Progenitor cell of endocrine pancreas (in vitro differentiated cells): ENCODE data around the gene PRKCB. TPM values are rescaled to one million over a fixed set of nuclear protein-coding genes. Genes with fewer than 3 reads are reported as not detected.
A peak's percentile ranks its signal among the peaks of the same experiment; 100 is the strongest.

Experiments used
- DNase-seq: peaks from one replicate; pipeline ENCODE4 v3.0.0; 2021; ENCODE audit warnings: low spot score; ENCODE audit not compliant: unreplicated experiment
- H3K27ac Mint-ChIP-seq: 2 replicates; pipeline ENCODE4 v1.8.0; 2021; ENCODE audit warnings: mild to moderate bottlenecking, moderate library complexity, mixed read lengths
- H3K27me3 Mint-ChIP-seq: 2 replicates; pipeline ENCODE4 v1.8.0; 2021; ENCODE audit warnings: mixed read lengths
- H3K36me3 Mint-ChIP-seq: 2 replicates; pipeline ENCODE4 v1.8.0; 2022; ENCODE audit warnings: mixed read lengths; ENCODE audit not compliant: insufficient read depth
- H3K4me1 Mint-ChIP-seq: 2 replicates; pipeline ENCODE4 v1.8.0; 2021; ENCODE audit warnings: low read depth, mixed read lengths
- H3K4me3 Mint-ChIP-seq: 2 replicates; pipeline ENCODE4 v1.8.0; 2021; ENCODE audit warnings: low read depth, mild to moderate bottlenecking, moderate library complexity, mixed read lengths
- H3K9me3 Mint-ChIP-seq: 2 replicates; pipeline ENCODE4 v1.8.0; 2021; ENCODE audit warnings: low read depth, mixed read lengths
- CTCF ChIP-seq: fragments of 200-600 bp; sonication (generic); IDR thresholded peaks from one replicate; pipeline ENCODE4 v1.5.0; 2021; ENCODE audit warnings: antibody characterized with exemption, mild to moderate bottlenecking; ENCODE audit not compliant: unreplicated experiment
- total RNA-seq: library from RNA; stranded (reverse); gene quantifications from 2 replicates; pipeline ENCODE4 v1.2.1, GENCODE V29; 2021

The PRKCB gene
- total RNA-seq, 1 donor from 2014 or later, result 0.36 TPM

GRCh38 chr16:24041834-24042631, 206.2 kb downstream of the PRKCB start:
- DNase-seq, result peak; percentile 63
- Mint-ChIP-seq H3K4me1 (no peaks in the 10 kb centered on the region), H3K4me3 (no peak overlapping the region), H3K27me3 (peaks cover 27% of the 10 kb centered on the region), H3K27ac (no peak overlapping the region), H3K36me3 (no peaks in the 10 kb centered on the region), H3K9me3 (no peaks in the 10 kb centered on the region)
- peak; percentile 86 for TF ChIP-seq CTCF

GRCh38 chr16:24044467-24044866, 208.7 kb downstream of the PRKCB start:
- no peak for TF ChIP-seq CTCF
- Mint-ChIP-seq H3K36me3 (no peaks in the 10 kb centered on the region), H3K4me3 (no peak overlapping the region), H3K27me3 (peaks cover 29% of the 10 kb centered on the region), H3K9me3 (no peaks in the 10 kb centered on the region), H3K27ac (no peak overlapping the region), H3K4me1 (no peaks in the 10 kb centered on the region)
- no peak for DNase-seq

DNA sequence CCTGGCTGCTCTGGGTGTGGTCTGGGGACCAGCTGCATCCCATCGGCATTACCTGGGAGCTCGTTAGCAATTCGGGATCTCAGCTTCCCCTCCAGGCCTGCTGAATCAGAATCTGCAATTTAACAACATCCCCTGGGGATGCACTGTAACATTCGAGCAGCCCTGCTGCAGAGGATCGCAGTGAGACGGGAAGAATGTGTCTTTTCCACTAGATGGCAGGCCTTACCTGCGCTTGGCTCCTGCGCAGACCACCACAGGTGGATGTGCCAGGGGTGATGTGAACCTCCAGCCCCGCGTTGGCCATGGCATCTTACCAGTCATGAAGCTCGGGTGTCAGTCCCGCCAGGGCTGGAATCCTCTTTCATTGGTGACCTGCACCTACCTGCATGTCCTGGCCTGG, 209.9 kb downstream of the PRKCB start:
- Mint-ChIP-seq H3K36me3 (no peaks in the 10 kb centered on the region), H3K4me3 (no peak overlapping the region), H3K27ac (no peak overlapping the region), H3K9me3 (no peaks in the 10 kb centered on the region), H3K4me1 (no peaks in the 10 kb centered on the region), H3K27me3 (peaks cover 37% of the 10 kb centered on the region)
- DNase-seq, result peak; percentile 32
- TF ChIP-seq CTCF, result peak; percentile 79

DNA sequence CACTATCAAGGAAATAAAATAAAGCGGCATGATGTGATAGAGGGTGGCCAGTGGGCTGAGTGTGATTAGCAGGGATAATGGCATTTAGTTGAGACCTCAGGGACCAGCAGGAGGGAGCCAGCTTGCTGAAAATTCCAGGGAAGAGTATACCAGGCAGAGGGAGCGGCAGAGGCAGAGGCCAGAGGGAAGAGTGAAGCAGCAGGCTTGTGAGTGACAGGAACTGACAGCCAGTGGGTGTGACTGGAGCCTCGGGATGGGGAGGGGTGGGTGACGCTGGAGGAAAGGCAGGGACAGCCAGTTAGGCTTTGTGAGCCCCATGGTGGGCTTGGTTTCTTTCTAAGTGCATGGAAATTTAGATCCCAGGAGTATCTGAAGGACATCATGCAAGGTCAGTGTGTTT, 210.7 kb downstream of the PRKCB start:
- TF ChIP-seq CTCF, result no peak
- Mint-ChIP-seq H3K27me3 (peaks cover 41% of the 10 kb centered on the region), H3K27ac (no peak overlapping the region), H3K4me3 (no peak overlapping the region), H3K4me1 (no peaks in the 10 kb centered on the region), H3K36me3 (no peaks in the 10 kb centered on the region), H3K9me3 (no peaks in the 10 kb centered on the region)
- DNase-seq, result no peak

- no peaks in the 10 kb centered on the region for H3K4me1 Mint-ChIP-seq
- no peaks in the 10 kb centered on the region for H3K36me3 Mint-ChIP-seq
- H3K27ac Mint-ChIP-seq, result no peak overlapping the region
- peaks cover 51% of the 10 kb centered on the region for H3K27me3 Mint-ChIP-seq
- TF ChIP-seq CTCF, result no peak
- H3K9me3 Mint-ChIP-seq, result no peaks in the 10 kb centered on the region
- no peak for DNase-seq
- H3K4me3 Mint-ChIP-seq, result no peak overlapping the region
Measured at GRCh38 chr16:24049113-24049512, 213.3 kb downstream of the PRKCB start.
